Sigmoid colon (tissue), 4 donors: ENCODE data around the gene GABRD.

Source experiments
- POLR2AphosphoS5 ChIP-seq, 4 donors: sonication (generic); formaldehyde crosslinking; IDR thresholded peaks; one replicate each; pipeline ENCODE4 v1.6.1; 2017; ENCODE audit warnings: antibody characterized with exemption in 4 of 4
- TF ChIP-seq, protein P1 (sequence below), 4 experiments: fragments of 450-650 bp in 3 of 4; fragments of 200-600 bp in 1 of 4; IDR thresholded peaks; one replicate each; pipeline ENCODE4 v1.5.1; 2016 to 2019; ENCODE audit warnings: antibody characterized with exemption in 4 of 4, mild to moderate bottlenecking in 3 of 4, moderate library complexity in 2 of 4

DNA sequence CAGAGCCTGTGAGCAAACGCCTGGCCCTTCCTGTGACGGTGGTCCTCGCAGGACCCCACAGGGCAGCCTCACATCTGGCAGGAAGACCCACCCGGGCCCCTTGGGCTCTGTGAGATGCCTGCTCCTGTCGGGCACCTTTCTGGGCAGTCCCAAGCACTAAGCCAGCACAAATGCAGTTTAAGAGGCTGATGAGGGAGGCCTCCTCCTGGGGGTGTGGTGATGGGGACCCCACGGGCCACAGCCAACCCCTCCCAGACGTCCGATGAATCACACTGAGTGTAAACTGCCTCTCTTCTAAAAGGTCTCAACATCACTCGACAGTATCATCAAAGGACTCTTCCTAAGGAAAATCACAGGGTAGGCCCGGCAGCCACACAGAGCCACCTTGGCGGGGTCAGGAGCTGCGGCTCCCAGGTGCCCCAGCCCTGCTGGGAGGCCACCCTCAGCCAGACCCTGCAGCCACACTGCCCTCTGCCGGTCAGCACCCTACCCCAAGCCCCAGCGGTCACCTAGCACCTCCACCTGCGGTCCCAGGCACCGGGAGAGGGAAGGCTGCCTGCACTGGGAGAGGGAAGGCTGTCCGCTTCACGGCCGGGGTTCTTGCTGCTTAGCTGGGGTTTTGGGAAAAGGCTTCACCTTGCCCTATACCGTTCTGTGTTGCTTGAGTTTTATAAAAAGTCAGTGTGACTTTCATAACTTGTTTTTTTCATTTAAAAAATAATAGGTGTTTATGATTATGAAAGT lies 27.2 kb downstream of the GABRD start:
- TF ChIP-seq POLR2AphosphoS5 (IDR thresholded peaks at IDR 0.05), result no peak
- TF ChIP-seq, protein P1, sequence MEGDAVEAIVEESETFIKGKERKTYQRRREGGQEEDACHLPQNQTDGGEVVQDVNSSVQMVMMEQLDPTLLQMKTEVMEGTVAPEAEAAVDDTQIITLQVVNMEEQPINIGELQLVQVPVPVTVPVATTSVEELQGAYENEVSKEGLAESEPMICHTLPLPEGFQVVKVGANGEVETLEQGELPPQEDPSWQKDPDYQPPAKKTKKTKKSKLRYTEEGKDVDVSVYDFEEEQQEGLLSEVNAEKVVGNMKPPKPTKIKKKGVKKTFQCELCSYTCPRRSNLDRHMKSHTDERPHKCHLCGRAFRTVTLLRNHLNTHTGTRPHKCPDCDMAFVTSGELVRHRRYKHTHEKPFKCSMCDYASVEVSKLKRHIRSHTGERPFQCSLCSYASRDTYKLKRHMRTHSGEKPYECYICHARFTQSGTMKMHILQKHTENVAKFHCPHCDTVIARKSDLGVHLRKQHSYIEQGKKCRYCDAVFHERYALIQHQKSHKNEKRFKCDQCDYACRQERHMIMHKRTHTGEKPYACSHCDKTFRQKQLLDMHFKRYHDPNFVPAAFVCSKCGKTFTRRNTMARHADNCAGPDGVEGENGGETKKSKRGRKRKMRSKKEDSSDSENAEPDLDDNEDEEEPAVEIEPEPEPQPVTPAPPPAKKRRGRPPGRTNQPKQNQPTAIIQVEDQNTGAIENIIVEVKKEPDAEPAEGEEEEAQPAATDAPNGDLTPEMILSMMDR (IDR thresholded peaks at IDR 0.05), result peak in 3 of 4 experiments; percentile 21 to 43 (median 36)
